ENCODE data around the gene PRF1. TPM values are rescaled to one million over a fixed set of nuclear protein-coding genes. Genes with fewer than 3 reads are reported as not detected.

Gene PRF1
- total and polyA plus RNA-seq, 2 of the 13 experiments (the other 11 are each of a cell fraction or from before 2014, with no cell fraction given): 1.00 to 1.4 TPM

DNA sequence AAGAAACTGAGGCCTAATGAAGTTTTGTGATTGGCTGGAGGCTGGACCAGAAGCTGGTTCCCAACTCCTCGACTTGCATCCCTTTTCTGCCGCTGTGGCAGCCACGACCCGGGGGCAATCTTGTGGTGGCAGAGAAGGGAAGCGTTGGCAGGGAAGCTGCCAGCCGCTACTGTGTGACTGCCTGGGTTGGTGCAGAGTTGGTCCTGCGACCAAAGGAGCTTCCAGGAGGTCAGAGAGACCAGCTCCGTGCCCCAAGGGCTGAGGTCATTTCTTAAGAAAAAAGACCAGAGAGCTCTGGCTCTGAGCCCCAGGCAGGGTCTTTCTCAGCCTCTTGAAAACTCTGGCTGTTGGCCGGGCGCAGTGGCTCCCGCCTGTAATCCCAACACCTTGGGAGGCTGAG, 47.2 kb downstream of the PRF1 start (continued):
- TF ChIP-seq, protein P1, sequence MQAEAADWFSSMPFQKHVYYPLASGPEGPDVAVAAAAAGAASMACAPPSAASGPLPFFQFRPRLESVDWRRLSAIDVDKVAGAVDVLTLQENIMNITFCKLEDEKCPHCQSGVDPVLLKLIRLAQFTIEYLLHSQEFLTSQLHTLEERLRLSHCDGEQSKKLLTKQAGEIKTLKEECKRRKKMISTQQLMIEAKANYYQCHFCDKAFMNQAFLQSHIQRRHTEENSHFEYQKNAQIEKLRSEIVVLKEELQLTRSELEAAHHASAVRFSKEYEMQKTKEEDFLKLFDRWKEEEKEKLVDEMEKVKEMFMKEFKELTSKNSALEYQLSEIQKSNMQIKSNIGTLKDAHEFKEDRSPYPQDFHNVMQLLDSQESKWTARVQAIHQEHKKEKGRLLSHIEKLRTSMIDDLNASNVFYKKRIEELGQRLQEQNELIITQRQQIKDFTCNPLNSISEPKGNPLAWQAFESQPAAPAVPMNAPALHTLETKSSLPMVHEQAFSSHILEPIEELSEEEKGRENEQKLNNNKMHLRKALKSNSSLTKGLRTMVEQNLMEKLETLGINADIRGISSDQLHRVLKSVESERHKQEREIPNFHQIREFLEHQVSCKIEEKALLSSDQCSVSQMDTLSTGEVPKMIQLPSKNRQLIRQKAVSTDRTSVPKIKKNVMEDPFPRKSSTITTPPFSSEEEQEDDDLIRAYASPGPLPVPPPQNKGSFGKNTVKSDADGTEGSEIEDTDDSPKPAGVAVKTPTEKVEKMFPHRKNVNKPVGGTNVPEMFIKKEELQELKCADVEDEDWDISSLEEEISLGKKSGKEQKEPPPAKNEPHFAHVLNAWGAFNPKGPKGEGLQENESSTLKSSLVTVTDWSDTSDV (CRISPR knock-in tag; IDR thresholded peaks at IDR 0.05): no peak
- TF ChIP-seq CBFB (CRISPR knock-in tag; IDR thresholded peaks at IDR 0.05) (no peak), TAF15 (IDR thresholded peaks at IDR 0.05; ENCODE audit: low read depth, low read length, poor library complexity, severe bottlenecking) (no peak), BRD4 (CRISPR knock-in tag; IDR thresholded peaks at IDR 0.05) (no peak), CBX5 (CRISPR knock-in tag; IDR thresholded peaks at IDR 0.05; ENCODE audit: borderline replicate concordance) (no peak), NFRKB (IDR thresholded peaks at IDR 0.05) (no peak), DR1 (CRISPR knock-in tag; IDR thresholded peaks at IDR 0.05) (no peak)
- TF ChIP-seq, protein P2, sequence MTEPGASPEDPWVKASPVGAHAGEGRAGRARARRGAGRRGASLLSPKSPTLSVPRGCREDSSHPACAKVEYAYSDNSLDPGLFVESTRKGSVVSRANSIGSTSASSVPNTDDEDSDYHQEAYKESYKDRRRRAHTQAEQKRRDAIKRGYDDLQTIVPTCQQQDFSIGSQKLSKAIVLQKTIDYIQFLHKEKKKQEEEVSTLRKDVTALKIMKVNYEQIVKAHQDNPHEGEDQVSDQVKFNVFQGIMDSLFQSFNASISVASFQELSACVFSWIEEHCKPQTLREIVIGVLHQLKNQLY (CRISPR knock-in tag; IDR thresholded peaks at IDR 0.05): no peak
- TF ChIP-seq, protein P3, sequence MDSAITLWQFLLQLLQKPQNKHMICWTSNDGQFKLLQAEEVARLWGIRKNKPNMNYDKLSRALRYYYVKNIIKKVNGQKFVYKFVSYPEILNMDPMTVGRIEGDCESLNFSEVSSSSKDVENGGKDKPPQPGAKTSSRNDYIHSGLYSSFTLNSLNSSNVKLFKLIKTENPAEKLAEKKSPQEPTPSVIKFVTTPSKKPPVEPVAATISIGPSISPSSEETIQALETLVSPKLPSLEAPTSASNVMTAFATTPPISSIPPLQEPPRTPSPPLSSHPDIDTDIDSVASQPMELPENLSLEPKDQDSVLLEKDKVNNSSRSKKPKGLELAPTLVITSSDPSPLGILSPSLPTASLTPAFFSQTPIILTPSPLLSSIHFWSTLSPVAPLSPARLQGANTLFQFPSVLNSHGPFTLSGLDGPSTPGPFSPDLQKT (CRISPR knock-in tag; IDR thresholded peaks at IDR 0.05; ENCODE audit: borderline replicate concordance): no peak
- TF ChIP-seq, protein P4, sequence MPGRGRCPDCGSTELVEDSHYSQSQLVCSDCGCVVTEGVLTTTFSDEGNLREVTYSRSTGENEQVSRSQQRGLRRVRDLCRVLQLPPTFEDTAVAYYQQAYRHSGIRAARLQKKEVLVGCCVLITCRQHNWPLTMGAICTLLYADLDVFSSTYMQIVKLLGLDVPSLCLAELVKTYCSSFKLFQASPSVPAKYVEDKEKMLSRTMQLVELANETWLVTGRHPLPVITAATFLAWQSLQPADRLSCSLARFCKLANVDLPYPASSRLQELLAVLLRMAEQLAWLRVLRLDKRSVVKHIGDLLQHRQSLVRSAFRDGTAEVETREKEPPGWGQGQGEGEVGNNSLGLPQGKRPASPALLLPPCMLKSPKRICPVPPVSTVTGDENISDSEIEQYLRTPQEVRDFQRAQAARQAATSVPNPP (CRISPR knock-in tag; IDR thresholded peaks at IDR 0.05): no peak
- TF ChIP-seq, protein P5, sequence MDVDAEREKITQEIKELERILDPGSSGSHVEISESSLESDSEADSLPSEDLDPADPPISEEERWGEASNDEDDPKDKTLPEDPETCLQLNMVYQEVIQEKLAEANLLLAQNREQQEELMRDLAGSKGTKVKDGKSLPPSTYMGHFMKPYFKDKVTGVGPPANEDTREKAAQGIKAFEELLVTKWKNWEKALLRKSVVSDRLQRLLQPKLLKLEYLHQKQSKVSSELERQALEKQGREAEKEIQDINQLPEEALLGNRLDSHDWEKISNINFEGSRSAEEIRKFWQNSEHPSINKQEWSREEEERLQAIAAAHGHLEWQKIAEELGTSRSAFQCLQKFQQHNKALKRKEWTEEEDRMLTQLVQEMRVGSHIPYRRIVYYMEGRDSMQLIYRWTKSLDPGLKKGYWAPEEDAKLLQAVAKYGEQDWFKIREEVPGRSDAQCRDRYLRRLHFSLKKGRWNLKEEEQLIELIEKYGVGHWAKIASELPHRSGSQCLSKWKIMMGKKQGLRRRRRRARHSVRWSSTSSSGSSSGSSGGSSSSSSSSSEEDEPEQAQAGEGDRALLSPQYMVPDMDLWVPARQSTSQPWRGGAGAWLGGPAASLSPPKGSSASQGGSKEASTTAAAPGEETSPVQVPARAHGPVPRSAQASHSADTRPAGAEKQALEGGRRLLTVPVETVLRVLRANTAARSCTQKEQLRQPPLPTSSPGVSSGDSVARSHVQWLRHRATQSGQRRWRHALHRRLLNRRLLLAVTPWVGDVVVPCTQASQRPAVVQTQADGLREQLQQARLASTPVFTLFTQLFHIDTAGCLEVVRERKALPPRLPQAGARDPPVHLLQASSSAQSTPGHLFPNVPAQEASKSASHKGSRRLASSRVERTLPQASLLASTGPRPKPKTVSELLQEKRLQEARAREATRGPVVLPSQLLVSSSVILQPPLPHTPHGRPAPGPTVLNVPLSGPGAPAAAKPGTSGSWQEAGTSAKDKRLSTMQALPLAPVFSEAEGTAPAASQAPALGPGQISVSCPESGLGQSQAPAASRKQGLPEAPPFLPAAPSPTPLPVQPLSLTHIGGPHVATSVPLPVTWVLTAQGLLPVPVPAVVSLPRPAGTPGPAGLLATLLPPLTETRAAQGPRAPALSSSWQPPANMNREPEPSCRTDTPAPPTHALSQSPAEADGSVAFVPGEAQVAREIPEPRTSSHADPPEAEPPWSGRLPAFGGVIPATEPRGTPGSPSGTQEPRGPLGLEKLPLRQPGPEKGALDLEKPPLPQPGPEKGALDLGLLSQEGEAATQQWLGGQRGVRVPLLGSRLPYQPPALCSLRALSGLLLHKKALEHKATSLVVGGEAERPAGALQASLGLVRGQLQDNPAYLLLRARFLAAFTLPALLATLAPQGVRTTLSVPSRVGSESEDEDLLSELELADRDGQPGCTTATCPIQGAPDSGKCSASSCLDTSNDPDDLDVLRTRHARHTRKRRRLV (CRISPR knock-in tag; IDR thresholded peaks at IDR 0.05): no peak
